Upper lobe of right lung (tissue), 1 donor: ENCODE data around the gene CALML5. TPM values are rescaled to one million over a fixed set of nuclear protein-coding genes. Genes with fewer than 3 reads are reported as not detected.

Source experiments
- ATAC-seq: fragments of 200-7000 bp; cut with Tn5 transposase; one replicate; pipeline ENCODE4 v1.9.1; 2020; ENCODE audit warnings: mild to moderate bottlenecking, moderate library complexity
- DNase-seq: peaks from one replicate; pipeline ENCODE4 v3.0.0-alpha.2; 2020
- H3K27ac ChIP-seq: fragments of 200-600 bp; one replicate; pipeline ENCODE4 v1.8.0; 2022
- H3K27me3 ChIP-seq: fragments of 200-600 bp; one replicate; pipeline ENCODE4 v1.8.0; 2022; ENCODE audit warnings: mild to moderate bottlenecking
- H3K36me3 ChIP-seq: fragments of 200-600 bp; one replicate; pipeline ENCODE4 v1.8.0; 2022
- H3K4me1 ChIP-seq: fragments of 200-600 bp; one replicate; pipeline ENCODE4 v1.8.0; 2022
- H3K4me3 ChIP-seq: fragments of 200-600 bp; one replicate; pipeline ENCODE4 v1.8.0; 2022; ENCODE audit warnings: mild to moderate bottlenecking
- H3K9me3 ChIP-seq: fragments of 200-600 bp; one replicate; pipeline ENCODE4 v1.8.0; 2022
- CTCF ChIP-seq: fragments of 200-600 bp; IDR thresholded peaks from one replicate; pipeline ENCODE4 v1.8.0; 2022; ENCODE audit warnings: antibody characterized with exemption
- intact Hi-C: fragments of 100-400 bp; cut with DNase I; formaldehyde crosslinking; loops from one replicate; pipeline ENCODE4 v1.11.0; 2022
- total RNA-seq: library from RNA; stranded (reverse); fragmentation: NEBNext Ultra II Directional; extraction: Animal tissue kit (Norgen Biotek cat#: 25700); gene quantifications from one replicate; pipeline ENCODE4 v1.2.1, GENCODE V29; 2021
- donor health status: DM: no; HTN: yes; CAD: no; lungs with severe emphysema.

CALML5 gene
- total RNA-seq, 1 donor from 2014 or later = not detected

DNA sequence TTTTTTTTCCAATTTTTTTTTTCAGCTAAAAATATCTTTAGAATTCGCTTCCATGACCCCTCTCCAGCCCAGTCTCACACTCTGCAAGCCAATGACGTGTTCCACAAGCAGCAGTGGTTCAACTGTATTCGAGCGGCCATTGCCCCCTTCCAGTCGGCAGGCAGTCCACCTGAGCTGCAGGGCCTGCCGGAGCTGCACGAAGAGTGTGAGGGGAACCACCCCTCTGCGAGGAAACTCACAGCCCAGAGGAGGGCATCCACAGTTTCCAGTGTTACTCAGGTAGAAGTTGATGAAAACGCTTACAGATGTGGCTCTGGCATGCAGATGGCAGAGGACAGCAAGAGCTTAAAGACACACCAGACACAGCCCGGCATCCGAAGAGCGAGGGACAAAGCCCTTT is 42.8 kb downstream of the CALML5 start:
- Histone ChIP-seq H3K4me3 (no peak overlapping the region), H3K36me3 (peaks cover 62% of the 10 kb centered on the region), H3K9me3 (no peaks in the 10 kb centered on the region), H3K27ac (no peak overlapping the region), H3K27me3 (no peaks in the 10 kb centered on the region), H3K4me1 (no peaks in the 10 kb centered on the region)
- DNase-seq (no peak), ATAC-seq (no peak)
- intact Hi-C loops = no loop called here
- TF ChIP-seq CTCF = no peak

DNA sequence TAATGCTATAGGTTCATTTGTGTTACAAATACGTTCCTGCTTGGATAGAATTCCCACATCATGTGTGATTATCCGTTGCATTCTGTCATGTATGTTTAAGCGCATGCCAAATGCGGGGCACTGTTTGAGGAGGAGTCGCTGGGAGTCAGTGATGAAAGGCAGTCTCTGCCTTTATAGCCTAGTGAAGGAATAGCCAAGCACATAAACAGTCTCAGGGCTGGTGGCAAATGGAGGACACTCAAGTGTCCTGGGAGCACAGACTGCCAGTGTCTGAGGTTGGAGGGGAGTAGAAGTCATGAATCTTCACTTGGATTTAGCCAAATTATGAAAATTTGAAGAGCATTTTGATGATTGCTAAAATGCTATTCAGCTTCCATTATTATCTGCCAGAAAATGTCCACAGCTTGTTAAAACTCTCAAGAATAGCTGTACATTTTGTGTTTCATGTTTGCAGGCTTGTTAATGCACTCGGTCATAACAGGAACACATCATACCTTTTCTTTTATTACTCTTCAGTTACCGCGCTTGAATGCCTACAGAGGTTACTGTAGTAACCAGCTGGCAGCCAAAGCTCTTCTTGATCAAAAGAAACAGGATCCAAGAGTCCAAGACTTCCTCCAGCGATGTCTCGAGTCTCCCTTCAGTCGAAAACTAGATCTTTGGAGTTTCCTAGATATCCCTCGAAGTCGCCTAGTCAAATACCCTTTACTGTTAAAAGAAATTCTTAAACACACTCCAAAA is 45.5 kb downstream of the CALML5 start:
- ATAC-seq = no peak
- Histone ChIP-seq H3K27ac (no peak overlapping the region), H3K27me3 (no peaks in the 10 kb centered on the region), H3K36me3 (peaks cover 62% of the 10 kb centered on the region), H3K4me1 (peaks cover 20% of the 10 kb centered on the region), H3K4me3 (no peak overlapping the region), H3K9me3 (no peaks in the 10 kb centered on the region)
- TF ChIP-seq CTCF = no peak
- no peak for DNase-seq
- intact Hi-C loops = no loop called here

GRCh38 chr10:5450605-5451384 is 48.6 kb downstream of the CALML5 start:
- intact Hi-C loops = no loop called here

GRCh38 chr10:5449823-5450222 is 49.5 kb downstream of the CALML5 start:
- H3K27me3 ChIP-seq = no peaks in the 10 kb centered on the region
- H3K27ac ChIP-seq = no peak overlapping the region
- intact Hi-C loops = no loop called here
- peak overlapping the region; percentile 53 for H3K4me3 ChIP-seq
- H3K36me3 ChIP-seq = peaks cover 31% of the 10 kb centered on the region
- TF ChIP-seq CTCF = no peak
- no peaks in the 10 kb centered on the region for H3K9me3 ChIP-seq
- ATAC-seq = peak; percentile 35
- DNase-seq = no peak
- peaks cover 22% of the 10 kb centered on the region for H3K4me1 ChIP-seq

More at GRCh38 chr10:5450605-5451384, 48.6 kb downstream of the CALML5 start:
- ATAC-seq (no peak), DNase-seq (no peak)
- Histone ChIP-seq H3K9me3 (no peaks in the 10 kb centered on the region), H3K36me3 (peaks cover 41% of the 10 kb centered on the region), H3K4me1 (peaks cover 22% of the 10 kb centered on the region), H3K4me3 (no peak overlapping the region), H3K27me3 (no peaks in the 10 kb centered on the region), H3K27ac (no peak overlapping the region)
- TF ChIP-seq CTCF = no peak

GRCh38 chr10:5449227-5449626 is 50.1 kb downstream of the CALML5 start:
- no peak for TF ChIP-seq CTCF
- Histone ChIP-seq H3K9me3 (no peaks in the 10 kb centered on the region), H3K4me1 (peaks cover 22% of the 10 kb centered on the region), H3K4me3 (peak overlapping the region; percentile 53), H3K27ac (peak overlapping the region; percentile 68), H3K27me3 (no peaks in the 10 kb centered on the region), H3K36me3 (peaks cover 25% of the 10 kb centered on the region)
- intact Hi-C loops = no loop called here
- ATAC-seq (no peak), DNase-seq (no peak)

Other genes starting within 250 kb of the CALML5 start
- 1.2 TPM for gene UCN3, start 134.6 kb downstream of the CALML5 start, total RNA-seq
- gene TUBAL3, start 94.7 kb downstream of the CALML5 start, total RNA-seq = not detected
- 42.8 TPM for gene NET1, start 87.0 kb downstream of the CALML5 start, total RNA-seq
- gene CALML3, start 25.4 kb upstream of the CALML5 start, total RNA-seq = not detected
- gene ASB13, start 167.0 kb upstream of the CALML5 start, total RNA-seq = 23.0 TPM
- gene TASOR2, start 185.3 kb upstream of the CALML5 start, total RNA-seq = 63.7 TPM